WTC11 (cell line): Measurements from ENCODE around the gene CRYGN.

ENCODE experiments used
- GTF2I ChIP-seq: fragments of 250-450 bp; sonication (Bioruptor Pico); conservative IDR thresholded peaks from 2 replicates; pipeline ENCODE4 v1.4.0; 2021; ENCODE audit warnings: mild to moderate bottlenecking
- MXD4 ChIP-seq: fragments of 250-450 bp; sonication (Bioruptor Pico); IDR thresholded peaks from 2 replicates; pipeline ENCODE4 v1.8.0; 2021; ENCODE audit warnings: mild to moderate bottlenecking, moderate library complexity, borderline replicate concordance
- MYBL2 ChIP-seq: sonication (generic); formaldehyde crosslinking; IDR thresholded peaks from 2 replicates; pipeline ENCODE4 v1.8.1; 2023; ENCODE audit warnings: mild to moderate bottlenecking, moderate library complexity, missing genetic modification reagents
- PREB ChIP-seq: sonication (generic); formaldehyde crosslinking; IDR thresholded peaks from 2 replicates; pipeline ENCODE4 v1.8.1; 2022; ENCODE audit warnings: mild to moderate bottlenecking, missing genetic modification reagents, moderate library complexity, borderline replicate concordance
- RORB ChIP-seq: fragments of 250-450 bp; sonication (Bioruptor Pico); IDR thresholded peaks from 2 replicates; pipeline ENCODE4 v1.9.0; 2021; ENCODE audit warnings: mild to moderate bottlenecking
- TEAD1 ChIP-seq: sonication (generic); formaldehyde crosslinking; IDR thresholded peaks from 2 replicates; pipeline ENCODE4 v1.8.0; 2022; ENCODE audit warnings: mild to moderate bottlenecking, missing genetic modification reagents
- TF ChIP-seq, protein P1 (sequence below): sonication (generic); formaldehyde crosslinking; IDR thresholded peaks from 2 replicates; pipeline ENCODE4 v1.8.1; 2022; ENCODE audit warnings: low read depth, missing genetic modification reagents, borderline replicate concordance
- TF ChIP-seq, protein P2 (sequence below): sonication (generic); formaldehyde crosslinking; IDR thresholded peaks from 2 replicates; pipeline ENCODE4 v1.8.1; 2022; ENCODE audit warnings: low read depth, mild to moderate bottlenecking, moderate library complexity, missing genetic modification reagents, borderline replicate concordance
- TF ChIP-seq, protein P3 (sequence below): fragments of 200-600 bp; IDR thresholded peaks from 2 replicates; pipeline ENCODE4 v1.8.0; 2022; ENCODE audit warnings: antibody characterized with exemption
- TF ChIP-seq, protein P4 (sequence below): sonication (generic); formaldehyde crosslinking; IDR thresholded peaks from 2 replicates; pipeline ENCODE4 v1.8.0; 2022; ENCODE audit warnings: mild to moderate bottlenecking, missing genetic modification reagents
- TF ChIP-seq, protein P5 (sequence below): sonication (generic); formaldehyde crosslinking; conservative IDR thresholded peaks from 2 replicates; pipeline ENCODE4 v1.8.1; 2023; ENCODE audit warnings: mild to moderate bottlenecking, low read depth, missing genetic modification reagents, moderate library complexity

- TF ChIP-seq, protein P1, sequence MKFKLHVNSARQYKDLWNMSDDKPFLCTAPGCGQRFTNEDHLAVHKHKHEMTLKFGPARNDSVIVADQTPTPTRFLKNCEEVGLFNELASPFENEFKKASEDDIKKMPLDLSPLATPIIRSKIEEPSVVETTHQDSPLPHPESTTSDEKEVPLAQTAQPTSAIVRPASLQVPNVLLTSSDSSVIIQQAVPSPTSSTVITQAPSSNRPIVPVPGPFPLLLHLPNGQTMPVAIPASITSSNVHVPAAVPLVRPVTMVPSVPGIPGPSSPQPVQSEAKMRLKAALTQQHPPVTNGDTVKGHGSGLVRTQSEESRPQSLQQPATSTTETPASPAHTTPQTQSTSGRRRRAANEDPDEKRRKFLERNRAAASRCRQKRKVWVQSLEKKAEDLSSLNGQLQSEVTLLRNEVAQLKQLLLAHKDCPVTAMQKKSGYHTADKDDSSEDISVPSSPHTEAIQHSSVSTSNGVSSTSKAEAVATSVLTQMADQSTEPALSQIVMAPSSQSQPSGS (CRISPR knock-in tag): no peak
- no peak for TF ChIP-seq TEAD1 (CRISPR knock-in tag)
- TF ChIP-seq MXD4 (CRISPR knock-in tag): no peak
- no peak for TF ChIP-seq MYBL2 (CRISPR knock-in tag)
- TF ChIP-seq, protein P2, sequence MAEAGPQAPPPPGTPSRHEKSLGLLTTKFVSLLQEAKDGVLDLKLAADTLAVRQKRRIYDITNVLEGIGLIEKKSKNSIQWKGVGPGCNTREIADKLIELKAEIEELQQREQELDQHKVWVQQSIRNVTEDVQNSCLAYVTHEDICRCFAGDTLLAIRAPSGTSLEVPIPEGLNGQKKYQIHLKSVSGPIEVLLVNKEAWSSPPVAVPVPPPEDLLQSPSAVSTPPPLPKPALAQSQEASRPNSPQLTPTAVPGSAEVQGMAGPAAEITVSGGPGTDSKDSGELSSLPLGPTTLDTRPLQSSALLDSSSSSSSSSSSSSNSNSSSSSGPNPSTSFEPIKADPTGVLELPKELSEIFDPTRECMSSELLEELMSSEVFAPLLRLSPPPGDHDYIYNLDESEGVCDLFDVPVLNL (CRISPR knock-in tag): no peak
- TF ChIP-seq, protein P3, sequence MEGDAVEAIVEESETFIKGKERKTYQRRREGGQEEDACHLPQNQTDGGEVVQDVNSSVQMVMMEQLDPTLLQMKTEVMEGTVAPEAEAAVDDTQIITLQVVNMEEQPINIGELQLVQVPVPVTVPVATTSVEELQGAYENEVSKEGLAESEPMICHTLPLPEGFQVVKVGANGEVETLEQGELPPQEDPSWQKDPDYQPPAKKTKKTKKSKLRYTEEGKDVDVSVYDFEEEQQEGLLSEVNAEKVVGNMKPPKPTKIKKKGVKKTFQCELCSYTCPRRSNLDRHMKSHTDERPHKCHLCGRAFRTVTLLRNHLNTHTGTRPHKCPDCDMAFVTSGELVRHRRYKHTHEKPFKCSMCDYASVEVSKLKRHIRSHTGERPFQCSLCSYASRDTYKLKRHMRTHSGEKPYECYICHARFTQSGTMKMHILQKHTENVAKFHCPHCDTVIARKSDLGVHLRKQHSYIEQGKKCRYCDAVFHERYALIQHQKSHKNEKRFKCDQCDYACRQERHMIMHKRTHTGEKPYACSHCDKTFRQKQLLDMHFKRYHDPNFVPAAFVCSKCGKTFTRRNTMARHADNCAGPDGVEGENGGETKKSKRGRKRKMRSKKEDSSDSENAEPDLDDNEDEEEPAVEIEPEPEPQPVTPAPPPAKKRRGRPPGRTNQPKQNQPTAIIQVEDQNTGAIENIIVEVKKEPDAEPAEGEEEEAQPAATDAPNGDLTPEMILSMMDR: no peak
- TF ChIP-seq, protein P4, sequence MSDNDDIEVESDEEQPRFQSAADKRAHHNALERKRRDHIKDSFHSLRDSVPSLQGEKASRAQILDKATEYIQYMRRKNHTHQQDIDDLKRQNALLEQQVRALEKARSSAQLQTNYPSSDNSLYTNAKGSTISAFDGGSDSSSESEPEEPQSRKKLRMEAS (CRISPR knock-in tag): no peak
- TF ChIP-seq RORB: no peak
- TF ChIP-seq GTF2I (CRISPR knock-in tag): no peak
- TF ChIP-seq, protein P5, sequence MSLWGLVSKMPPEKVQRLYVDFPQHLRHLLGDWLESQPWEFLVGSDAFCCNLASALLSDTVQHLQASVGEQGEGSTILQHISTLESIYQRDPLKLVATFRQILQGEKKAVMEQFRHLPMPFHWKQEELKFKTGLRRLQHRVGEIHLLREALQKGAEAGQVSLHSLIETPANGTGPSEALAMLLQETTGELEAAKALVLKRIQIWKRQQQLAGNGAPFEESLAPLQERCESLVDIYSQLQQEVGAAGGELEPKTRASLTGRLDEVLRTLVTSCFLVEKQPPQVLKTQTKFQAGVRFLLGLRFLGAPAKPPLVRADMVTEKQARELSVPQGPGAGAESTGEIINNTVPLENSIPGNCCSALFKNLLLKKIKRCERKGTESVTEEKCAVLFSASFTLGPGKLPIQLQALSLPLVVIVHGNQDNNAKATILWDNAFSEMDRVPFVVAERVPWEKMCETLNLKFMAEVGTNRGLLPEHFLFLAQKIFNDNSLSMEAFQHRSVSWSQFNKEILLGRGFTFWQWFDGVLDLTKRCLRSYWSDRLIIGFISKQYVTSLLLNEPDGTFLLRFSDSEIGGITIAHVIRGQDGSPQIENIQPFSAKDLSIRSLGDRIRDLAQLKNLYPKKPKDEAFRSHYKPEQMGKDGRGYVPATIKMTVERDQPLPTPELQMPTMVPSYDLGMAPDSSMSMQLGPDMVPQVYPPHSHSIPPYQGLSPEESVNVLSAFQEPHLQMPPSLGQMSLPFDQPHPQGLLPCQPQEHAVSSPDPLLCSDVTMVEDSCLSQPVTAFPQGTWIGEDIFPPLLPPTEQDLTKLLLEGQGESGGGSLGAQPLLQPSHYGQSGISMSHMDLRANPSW (CRISPR knock-in tag): no peak
- TF ChIP-seq PREB (CRISPR knock-in tag): no peak
Measured at GRCh38 chr7:151482883-151483710, 43.2 kb upstream of the CRYGN start.
